HCT116 (cell line): ENCODE measurements around the gene OTP.

Source experiments
- ATF3 ChIP-seq: IDR thresholded peaks from 2 replicates; pipeline ENCODE4 v1.6.1; 2012
- CTCF ChIP-seq, 3 experiments: fragments of 200-600 bp in 1 of 3; sonication (generic) in 1 of 3; IDR thresholded peaks in 2 of 3; conservative IDR thresholded peaks in 1 of 3; 2 replicates each; pipeline ENCODE4 v1.5.1; 2012 to 2017; ENCODE audit warnings: low read depth in 2 of 3, low read length in 2 of 3, antibody characterized with exemption in 1 of 3, borderline replicate concordance in 1 of 3, control low read depth in 1 of 3, mild to moderate bottlenecking in 1 of 3, mixed read lengths in 1 of 3, mixed run types in 1 of 3, moderate library complexity in 1 of 3; ENCODE audit not compliant: insufficient read depth in 1 of 3
- ELF1 ChIP-seq: IDR thresholded peaks from 2 replicates; pipeline ENCODE4 v1.6.1; 2012; ENCODE audit warnings: low read depth, borderline replicate concordance
- EZH2 ChIP-seq: fragments of 200-600 bp; sonication (generic); IDR thresholded peaks from 2 replicates; pipeline ENCODE4 v1.6.1; 2017; ENCODE audit warnings: antibody characterized with exemption, mixed run types
- POLR2A ChIP-seq: IDR thresholded peaks from 2 replicates; pipeline ENCODE4 v1.7.0; 2011; ENCODE audit warnings: borderline replicate concordance; ENCODE audit not compliant: insufficient read depth, insufficient read length; ENCODE audit errors: extremely low read depth
- POLR2AphosphoS5 ChIP-seq: IDR thresholded peaks from 2 replicates; pipeline ENCODE4 v1.6.1; 2011; ENCODE audit warnings: mild to moderate bottlenecking, low read depth, low read length, moderate library complexity
- SRF ChIP-seq: IDR thresholded peaks from 2 replicates; pipeline ENCODE4 v1.6.1; 2012; ENCODE audit warnings: low read depth

- TF ChIP-seq ELF1 (no peak), CTCF (IDR thresholded peaks at IDR 0.05 in 2 of 3, conservative IDR thresholded peaks at IDR 0.05 in 1 of 3; ENCODE audit: borderline replicate concordance in 1 of 3, insufficient read depth in 1 of 3, low read depth in 2 of 3, low read length in 2 of 3) (no peak), EZH2 (no peak), SRF (no peak), POLR2A (no peak), POLR2AphosphoS5 (no peak), ATF3 (no peak)
These were observed 5.3 kb upstream of the OTP start for GRCh38 chr5:77643654-77644370.
